Measurements from ENCODE around the gene LACTBL1. TPM values are rescaled to one million over a fixed set of nuclear protein-coding genes. Genes with fewer than 3 reads are reported as not detected.

Gene LACTBL1
- total RNA-seq, 4 donors from 2014 or later, result not detected

GRCh38 chr1:22903113-22903512 is 69.6 kb downstream of the LACTBL1 start:
- intact Hi-C loops (cut with DNase I), result no loop called here
- no peak for DNase-seq
- no peak overlapping the region for H3K27ac ChIP-seq
- TF ChIP-seq CTCF (IDR thresholded peaks at IDR 0.05) (no peak), POLR2A (IDR thresholded peaks at IDR 0.05) (no peak)
- peaks cover 0 to 4% of the 10 kb centered on the region in 2 donors for H3K36me3 ChIP-seq
- WGBS, 2 donors, result 86 to 95% methylated on average over 3 of the region's 3 CpGs
- no peaks in the 10 kb centered on the region for H3K4me1 ChIP-seq
- no peaks in the 10 kb centered on the region for H3K9me3 ChIP-seq
- no peak overlapping the region for H3K4me3 ChIP-seq (replicated peaks in 1 of 3)
- H3K27me3 ChIP-seq, result no peaks in the 10 kb centered on the region

Other genes starting within 250 kb of the LACTBL1 start
- gene TEX46, start 43.0 kb upstream of the LACTBL1 start, total RNA-seq, result not detected
- 10 to 100 TPM; 56.2 to 70.0 (median 65.2) TPM for gene KDM1A, start 46.6 kb upstream of the LACTBL1 start, total RNA-seq
- gene LUZP1, start 196.0 kb upstream of the LACTBL1 start, total RNA-seq, result 10 to 100 TPM; 21.4 to 28.2 (median 25.0) TPM
- gene HTR1D, start 244.6 kb upstream of the LACTBL1 start, total RNA-seq, result not detected